Activated naive CD8-positive, alpha-beta T cell treated with anti-CD3 and anti-CD28 coated beads, Interleukin-2, amount 50 U/mL, for 24 hours (primary cell): ENCODE data around the gene LCA5L.

Source experiments
- ATAC-seq: fragments of 150-1000 bp; cut with Tn5 transposase; one replicate; pipeline ENCODE4 v1.10.0; 2021
- DNase-seq: peaks from one replicate; pipeline ENCODE4 v3.0.0; 2021
- H3K27ac Mint-ChIP-seq: one replicate; pipeline ENCODE4 v1.8.0; 2021; ENCODE audit warnings: mild to moderate bottlenecking, mixed read lengths
- H3K27me3 Mint-ChIP-seq: one replicate; pipeline ENCODE4 v1.8.0; 2021; ENCODE audit warnings: mixed read lengths
- H3K36me3 Mint-ChIP-seq: one replicate; pipeline ENCODE4 v1.8.0; 2021; ENCODE audit warnings: low read depth, mixed read lengths
- H3K4me1 Mint-ChIP-seq: one replicate; pipeline ENCODE4 v1.8.0; 2021; ENCODE audit warnings: mixed read lengths
- H3K4me3 Mint-ChIP-seq: one replicate; pipeline ENCODE4 v1.8.0; 2021; ENCODE audit warnings: mild to moderate bottlenecking, moderate library complexity, mixed read lengths
- H3K9me3 Mint-ChIP-seq: one replicate; pipeline ENCODE4 v1.8.0; 2021; ENCODE audit warnings: mixed read lengths

Gene LCA5L

GRCh38 chr21:39363607-39364555 is 81.7 kb downstream of the LCA5L start:
- no peak overlapping the region for H3K27ac Mint-ChIP-seq
- H3K27me3 Mint-ChIP-seq = peaks cover 3% of the 10 kb centered on the region
- ATAC-seq = no peak
- H3K4me3 Mint-ChIP-seq = no peak overlapping the region
- H3K36me3 Mint-ChIP-seq = no peaks in the 10 kb centered on the region
- no peaks in the 10 kb centered on the region for H3K9me3 Mint-ChIP-seq
- no peaks in the 10 kb centered on the region for H3K4me1 Mint-ChIP-seq
- DNase-seq = no peak

GRCh38 chr21:39362733-39363132 is 82.8 kb downstream of the LCA5L start:
- no peaks in the 10 kb centered on the region for H3K9me3 Mint-ChIP-seq
- ATAC-seq (no peak), DNase-seq (no peak)
- no peaks in the 10 kb centered on the region for H3K4me1 Mint-ChIP-seq
- H3K27me3 Mint-ChIP-seq = peaks cover 3% of the 10 kb centered on the region
- no peak overlapping the region for H3K4me3 Mint-ChIP-seq
- no peak overlapping the region for H3K27ac Mint-ChIP-seq
- H3K36me3 Mint-ChIP-seq = no peaks in the 10 kb centered on the region

GRCh38 chr21:39359382-39359781 is 86.2 kb downstream of the LCA5L start:
- Mint-ChIP-seq H3K4me1 (no peaks in the 10 kb centered on the region), H3K4me3 (no peak overlapping the region), H3K27me3 (peaks cover 4% of the 10 kb centered on the region), H3K27ac (no peak overlapping the region), H3K9me3 (no peaks in the 10 kb centered on the region), H3K36me3 (no peaks in the 10 kb centered on the region)
- ATAC-seq = no peak
- DNase-seq = no peak
